ENCODE data around the gene CBX7.
"Not testable (repeated sequence)": the region's sequence is repeated elsewhere in the genome, so short reads cannot be mapped to it uniquely, and the experiment has no call there.

The CBX7 gene

GRCh38 chr22:39174498-39175352 is 22.2 kb upstream of the CBX7 start:
- peak; percentile 87 for DNase-seq (ENCODE audit: low spot score)

- DNase-seq (ENCODE audit: low spot score), result peak; percentile 73
Observed at GRCh38 chr22:39173787-39174497, 21.5 kb upstream of the CBX7 start.

- no peak for DNase-seq (ENCODE audit: low spot score)
Observed at GRCh38 chr22:39173050-39173706, 20.7 kb upstream of the CBX7 start.

- DNase-seq (ENCODE audit: low spot score), result not testable (repeated sequence)
Observed at GRCh38 chr22:39172265-39173049, 20.0 kb upstream of the CBX7 start.

- no peak for DNase-seq (ENCODE audit: low spot score)
Observed at GRCh38 chr22:39171623-39172264, 19.3 kb upstream of the CBX7 start.

GRCh38 chr22:39170825-39171622 is 18.5 kb upstream of the CBX7 start:
- peak; percentile 86 for DNase-seq (ENCODE audit: low spot score)

- DNase-seq (ENCODE audit: low spot score), result no peak
Observed at GRCh38 chr22:39169797-39170466, 17.5 kb upstream of the CBX7 start.

GRCh38 chr22:39166547-39166946 is 14.1 kb upstream of the CBX7 start:
- no peak for DNase-seq (ENCODE audit: low spot score)

GRCh38 chr22:39156093-39156492 is 3.6 kb upstream of the CBX7 start:
- not testable (repeated sequence) for DNase-seq (ENCODE audit: low spot score)

GRCh38 chr22:39155421-39155820 is 2.9 kb upstream of the CBX7 start:
- DNase-seq (ENCODE audit: low spot score), result no peak

GRCh38 chr22:39153220-39153717 is 789 bp upstream of the CBX7 start:
- DNase-seq (ENCODE audit: low spot score), result no peak

GRCh38 chr22:39152024-39152510 is 413 bp downstream of the CBX7 start:
- DNase-seq (ENCODE audit: low spot score), result no peak

- no peak for DNase-seq (ENCODE audit: low spot score)
Observed at GRCh38 chr22:39151329-39151975, 1.0 kb downstream of the CBX7 start.

GRCh38 chr22:39150848-39151215 is 1.6 kb downstream of the CBX7 start:
- DNase-seq (ENCODE audit: low spot score), result no peak

GRCh38 chr22:39149915-39150847 is 2.3 kb downstream of the CBX7 start:
- no peak for DNase-seq (ENCODE audit: low spot score)

GRCh38 chr22:39148727-39149535 is 3.5 kb downstream of the CBX7 start:
- peak; percentile 85 for DNase-seq (ENCODE audit: low spot score)

GRCh38 chr22:39148026-39148726 is 4.3 kb downstream of the CBX7 start:
- no peak for DNase-seq (ENCODE audit: low spot score)
